Activated CD4-positive, CD25-positive, alpha-beta regulatory T cell treated with anti-CD3 and anti-CD28 coated beads, Interleukin-2, amount 50 U/mL, for 24 hours (primary cell): Measurements from ENCODE around the gene KLRB1.
"Not testable (repeated sequence)": the region's sequence is repeated elsewhere in the genome, so short reads cannot be mapped to it uniquely, and the experiment has no call there.

Experiments used
- ATAC-seq, 2 donors: fragments of 150-1000 bp; cut with Tn5 transposase; one replicate each; pipeline ENCODE4 v1.10.0; 2021; ENCODE audit warnings: mild to moderate bottlenecking in 1 of 2, moderate library complexity in 1 of 2

Gene KLRB1

GRCh38 chr12:9619411-9620179, 11.9 kb upstream of the KLRB1 start:
- no peak for ATAC-seq

DNA sequence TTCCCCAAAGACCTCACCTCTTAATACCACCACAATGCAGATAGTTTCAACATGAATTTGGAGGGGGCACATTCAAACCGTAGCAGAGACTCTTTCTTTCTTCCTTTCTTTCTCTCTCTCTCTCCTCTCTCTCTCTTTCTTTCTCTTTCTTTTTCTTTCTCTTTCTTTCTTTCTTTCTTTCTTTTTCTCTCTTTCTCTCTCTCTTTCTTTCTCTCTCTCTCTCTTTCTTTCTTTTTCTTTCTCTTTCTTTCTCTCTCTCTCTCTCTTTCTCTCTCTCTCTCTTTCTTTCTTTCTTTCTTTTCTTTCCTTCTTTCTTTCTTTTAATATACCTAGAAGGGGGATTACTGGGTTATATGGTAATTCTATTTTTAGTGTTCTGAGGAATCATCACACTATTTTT, 11.2 kb upstream of the KLRB1 start:
- ATAC-seq: not testable (repeated sequence)

DNA sequence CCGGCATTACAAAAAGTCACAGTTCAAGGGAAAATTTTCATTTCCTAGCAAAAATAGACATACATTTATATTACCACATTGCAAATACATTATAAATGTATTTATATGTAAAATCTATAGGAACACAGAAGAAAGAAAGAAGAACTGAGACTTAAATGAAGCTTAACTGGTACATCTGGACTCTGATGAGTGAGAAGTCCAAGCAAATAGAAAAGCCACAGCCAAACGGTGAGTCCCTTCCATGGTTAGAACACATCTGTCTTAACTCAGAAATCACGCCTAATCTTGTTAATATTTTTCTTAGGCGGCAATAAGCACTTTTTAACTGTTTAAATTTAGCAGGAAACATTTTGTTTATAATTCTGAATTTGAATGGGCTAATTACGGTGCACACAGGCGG, 9.4 kb upstream of the KLRB1 start:
- ATAC-seq: no peak

DNA sequence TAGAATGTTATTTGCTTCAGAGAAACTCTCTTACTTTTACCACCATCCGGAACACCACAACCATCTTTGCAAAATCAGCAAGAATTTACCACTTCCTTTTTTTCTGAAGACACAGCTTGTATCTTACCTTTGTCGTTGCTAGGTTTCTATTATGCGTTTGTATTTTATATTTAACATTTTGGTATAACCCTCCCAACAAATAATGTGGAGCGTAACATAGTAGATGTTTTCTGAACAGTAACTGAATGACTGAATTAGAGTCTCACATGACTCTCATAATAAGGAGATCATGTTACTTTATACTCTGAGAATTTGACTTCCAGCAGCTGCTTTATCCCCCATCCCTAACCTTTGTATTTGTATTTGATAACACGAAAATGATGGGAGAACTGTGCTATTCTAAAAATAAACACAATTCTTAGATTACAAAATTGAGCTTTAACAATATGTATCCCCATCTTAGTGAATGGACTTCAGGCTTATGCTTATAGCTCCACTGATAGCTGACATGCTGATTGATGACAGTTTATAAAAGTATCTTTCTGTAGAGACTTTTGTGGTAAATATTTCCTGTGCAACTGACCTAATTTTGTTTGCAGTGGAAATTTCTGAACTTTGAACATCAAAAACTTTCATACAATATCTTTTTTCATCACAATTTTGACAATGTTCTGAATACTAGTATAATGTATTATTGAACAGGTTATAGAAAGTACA, 7.9 kb upstream of the KLRB1 start:
- peak; percentile 53 to 55 for ATAC-seq

DNA sequence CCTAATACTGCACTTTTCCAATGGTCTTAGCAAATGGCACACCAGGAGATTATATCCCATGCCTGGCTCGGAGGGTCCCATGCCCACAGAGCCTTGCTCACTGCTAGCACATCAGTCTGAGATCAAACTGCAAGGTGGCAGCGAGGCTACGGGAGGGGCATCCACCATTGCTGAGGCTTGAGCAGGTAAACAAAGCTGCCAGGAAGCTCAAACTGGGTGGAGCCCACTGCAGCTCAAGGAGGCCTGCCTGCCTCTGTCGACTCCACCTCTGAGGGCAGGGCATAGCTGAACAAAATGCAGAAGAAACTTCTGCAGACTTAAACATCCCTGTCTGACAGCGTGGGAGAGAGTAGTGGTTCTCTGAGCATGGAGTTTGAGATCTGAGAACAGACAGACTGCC, 2.9 kb upstream of the KLRB1 start:
- ATAC-seq: not testable (repeated sequence)

DNA sequence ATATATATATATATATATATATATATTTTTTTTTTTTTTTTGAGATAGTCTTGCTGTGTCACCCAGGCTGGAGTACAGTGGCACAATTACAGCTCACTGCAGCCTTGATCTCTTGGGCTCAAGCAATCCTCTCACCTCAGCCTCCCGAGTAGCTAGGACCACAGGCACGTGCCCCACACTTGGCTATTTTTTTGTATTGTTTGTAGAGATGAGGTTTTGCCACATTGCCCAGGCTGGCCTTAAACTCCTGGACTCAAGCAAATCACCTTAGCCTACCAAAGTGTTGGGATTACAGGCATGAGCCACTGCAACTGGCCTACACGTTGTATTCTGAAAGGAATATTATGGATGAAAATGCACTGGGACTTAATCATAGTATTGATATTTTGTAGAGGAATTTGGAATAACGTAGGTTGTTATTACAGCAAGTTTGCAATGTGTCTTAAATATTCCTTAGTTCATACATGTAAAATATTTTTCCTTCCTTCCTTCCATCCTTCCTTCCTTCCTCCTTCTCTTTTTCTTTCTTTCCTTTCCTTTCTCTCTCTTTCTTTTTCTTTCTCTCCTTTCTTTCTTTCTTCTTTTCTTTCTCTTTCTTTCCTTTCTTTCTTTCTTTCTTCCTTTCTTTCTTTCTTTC, 862 bp downstream of the KLRB1 start:
- no peak for ATAC-seq

DNA sequence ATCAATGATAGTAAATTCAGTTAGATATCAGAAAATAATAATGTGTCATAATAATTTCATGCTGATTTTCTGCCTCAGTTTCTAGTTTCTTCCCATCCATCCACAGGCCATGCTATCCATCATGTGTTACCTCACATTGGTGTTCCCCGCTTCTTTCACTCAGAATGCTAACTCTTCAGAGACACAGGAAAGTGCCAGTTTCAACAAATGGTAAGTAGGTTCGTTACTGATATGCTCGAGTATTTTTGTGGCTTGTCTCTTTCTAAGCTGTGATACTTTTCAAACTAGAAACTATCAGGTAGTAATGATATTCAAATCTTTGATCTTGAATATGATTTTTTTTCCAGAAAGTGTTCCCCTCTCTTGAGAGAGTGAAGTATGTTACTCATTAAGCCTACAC, 1.5 kb downstream of the KLRB1 start:
- ATAC-seq: no peak

DNA sequence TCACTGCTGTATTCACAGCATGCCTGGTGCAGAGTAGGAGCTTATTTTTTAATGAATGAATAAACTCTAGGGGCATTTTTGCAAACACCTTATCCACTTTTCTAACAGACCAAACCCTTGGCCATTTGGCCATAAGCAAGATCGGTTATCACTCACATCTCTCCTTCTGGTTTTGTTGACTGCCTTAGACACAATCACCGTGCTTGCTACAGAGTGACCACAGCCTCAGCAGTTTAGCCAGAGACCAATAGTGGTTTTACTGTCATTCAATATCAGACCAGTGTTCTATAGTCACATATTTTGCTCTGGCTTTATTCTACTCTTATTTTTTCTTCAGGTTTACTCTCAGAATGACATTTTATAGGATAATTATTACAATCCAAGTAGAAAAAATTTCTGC, 2.2 kb downstream of the KLRB1 start:
- no peak for ATAC-seq

GRCh38 chr12:9604287-9604686, 3.4 kb downstream of the KLRB1 start:
- peak in 1 of 2 donors; percentile 27 for ATAC-seq

GRCh38 chr12:9600426-9600825, 7.3 kb downstream of the KLRB1 start:
- not testable (repeated sequence) for ATAC-seq

GRCh38 chr12:9598363-9598762, 9.4 kb downstream of the KLRB1 start:
- no peak for ATAC-seq

- ATAC-seq: no peak
Measured at GRCh38 chr12:9597365-9597764, 10.4 kb downstream of the KLRB1 start.

GRCh38 chr12:9590441-9590840, 17.3 kb downstream of the KLRB1 start:
- no peak for ATAC-seq

GRCh38 chr12:9588749-9589148, 19.0 kb downstream of the KLRB1 start:
- ATAC-seq: no peak

- no peak for ATAC-seq
Measured at GRCh38 chr12:9587987-9588600, 19.6 kb downstream of the KLRB1 start.

- ATAC-seq: not testable (repeated sequence)
Measured at GRCh38 chr12:9577729-9578128, 30.0 kb downstream of the KLRB1 start.

DNA sequence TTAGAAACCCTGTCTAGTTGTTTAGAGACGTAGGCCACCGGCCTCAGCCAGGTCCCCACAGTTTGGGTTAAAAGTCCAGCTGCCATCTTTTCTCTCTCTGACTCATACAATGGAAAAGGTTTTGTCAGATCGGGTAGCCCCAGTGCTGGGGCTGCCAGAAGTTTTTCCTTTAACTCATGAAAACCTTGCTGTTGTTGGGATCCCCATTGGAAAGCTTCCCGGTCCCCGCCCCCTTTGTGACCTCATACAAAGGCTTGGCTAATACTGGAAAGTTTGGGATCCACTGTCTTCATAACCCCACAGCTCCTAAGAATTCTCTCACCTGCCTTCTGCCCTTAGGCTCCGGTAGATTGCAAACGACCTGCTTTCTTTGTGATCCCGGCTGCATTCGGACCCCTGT, 40.6 kb downstream of the KLRB1 start:
- ATAC-seq: not testable (repeated sequence)

DNA sequence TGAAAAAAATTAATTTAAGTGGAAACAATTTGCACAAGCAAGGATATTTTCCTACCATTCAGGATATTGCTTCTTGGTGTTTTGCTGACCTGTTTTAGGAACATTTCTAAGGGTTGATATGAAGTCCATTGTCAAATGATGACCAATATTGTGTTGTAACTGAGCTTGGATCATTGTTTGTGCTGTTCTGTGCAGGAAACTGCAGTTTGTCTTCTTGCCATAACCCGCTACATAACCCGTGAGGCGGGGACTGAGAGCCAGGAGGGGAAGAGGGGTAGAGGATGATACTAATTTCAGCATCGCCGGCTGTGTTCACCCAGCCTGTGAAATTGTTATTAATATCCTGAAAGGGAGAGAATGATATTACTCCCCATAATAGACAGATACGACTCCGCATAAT, 41.6 kb downstream of the KLRB1 start:
- ATAC-seq: not testable (repeated sequence)

- not testable (repeated sequence) for ATAC-seq
Measured at GRCh38 chr12:9564418-9564817, 43.3 kb downstream of the KLRB1 start.

GRCh38 chr12:9562841-9563453, 44.8 kb downstream of the KLRB1 start:
- ATAC-seq: not testable (repeated sequence)

DNA sequence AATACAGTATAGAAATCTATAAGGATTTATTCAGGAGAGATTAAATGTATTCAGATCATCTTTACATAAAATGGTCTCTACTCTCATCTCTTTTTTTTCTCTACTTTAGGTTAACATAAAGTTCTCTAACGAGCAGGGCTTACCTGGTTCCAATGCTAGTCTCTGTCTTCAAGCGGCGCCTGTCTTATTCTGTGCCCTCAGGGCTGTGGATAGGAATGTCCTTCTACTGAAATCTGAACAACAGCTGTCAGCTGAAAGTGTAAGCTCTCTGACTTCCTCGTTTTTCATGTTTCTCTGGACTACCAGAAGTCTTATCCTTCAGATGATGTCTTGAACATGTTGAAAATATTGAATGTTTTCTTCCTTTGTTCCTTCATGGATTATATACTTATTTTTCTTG, 62.2 kb downstream of the KLRB1 start:
- not testable (repeated sequence) for ATAC-seq
